CD14-positive monocyte (primary cell): ENCODE results near the gene GLTPD2. TPM values are rescaled to one million over a fixed set of nuclear protein-coding genes. Genes with fewer than 3 reads are reported as not detected.

Source experiments
- DNase-seq, 3 donors: peaks; one replicate each; pipeline ENCODE4 v3.0.0-alpha.2; 2011 to 2022
- H2AFZ ChIP-seq: 2 replicates; pipeline ENCODE4 v1.6.0; 2012; ENCODE audit warnings: mild to moderate bottlenecking, low read depth, low read length, inconsistent platforms; ENCODE audit not compliant: insufficient read depth, poor library complexity, severe bottlenecking
- H3K27ac ChIP-seq, 2 donors: 1 replicate in 1 of 2; 2 replicates in 1 of 2; pipeline ENCODE4 v1.5.1; 2012 to 2013; ENCODE audit warnings: low read length in 2 of 2, control low read depth in 1 of 2, inconsistent platforms in 1 of 2, low read depth in 1 of 2, mild to moderate bottlenecking in 1 of 2
- H3K27me3 ChIP-seq, 2 donors: one replicate each; pipeline versions ENCODE4 v1.6.0 to v1.6.1; 2011 to 2013; ENCODE audit warnings: low read length in 2 of 2; ENCODE audit not compliant: control insufficient read depth in 2 of 2, insufficient read depth in 2 of 2
- H3K36me3 ChIP-seq, 2 donors: replicated peaks in 1 of 2; 1 replicate in 1 of 2; 2 replicates in 1 of 2; pipeline versions ENCODE4 v1.5.1 to v1.6.1; 2012 to 2013; ENCODE audit warnings: low read length in 2 of 2, control low read depth in 1 of 2, inconsistent platforms in 1 of 2, mild to moderate bottlenecking in 1 of 2; ENCODE audit not compliant: insufficient read depth in 2 of 2, control insufficient read depth in 1 of 2
- H3K4me1 ChIP-seq, 2 donors: 1 replicate in 1 of 2; 2 replicates in 1 of 2; pipeline versions ENCODE4 v1.5.1 to v1.6.1; 2012 to 2013; ENCODE audit warnings: low read length in 2 of 2, control low read depth in 1 of 2, inconsistent platforms in 1 of 2, mild to moderate bottlenecking in 1 of 2, moderate library complexity in 1 of 2; ENCODE audit not compliant: insufficient read depth in 2 of 2, control insufficient read depth in 1 of 2
- H3K4me2 ChIP-seq: replicated peaks from 2 replicates; pipeline ENCODE3; 2012; ENCODE audit warnings: low read length, moderate library complexity, mild to moderate bottlenecking; ENCODE audit not compliant: poor library complexity, severe bottlenecking; ENCODE audit errors: extremely low read depth
- H3K4me3 ChIP-seq, 3 experiments: fragments of 200-600 bp in 1 of 3; sonication (generic) in 1 of 3; replicated peaks in 1 of 3; 1 replicate in 2 of 3; 2 replicates in 1 of 3; pipeline ENCODE4 v1.5.1; 2011 to 2013; ENCODE audit warnings: low read length in 3 of 3, mild to moderate bottlenecking in 3 of 3, control low read depth in 2 of 3, low read depth in 2 of 3, inconsistent platforms in 1 of 3, moderate library complexity in 1 of 3
- H3K79me2 ChIP-seq: 2 replicates; pipeline ENCODE4 v1.6.0; 2012; ENCODE audit warnings: mild to moderate bottlenecking, control low read depth, inconsistent platforms, low read length, moderate library complexity; ENCODE audit not compliant: insufficient read depth
- H3K9ac ChIP-seq: 2 replicates; pipeline ENCODE4 v1.6.0; 2017; ENCODE audit warnings: low read length, mild to moderate bottlenecking; ENCODE audit not compliant: insufficient read depth, poor library complexity, severe bottlenecking
- H3K9me3 ChIP-seq, 2 donors: replicated peaks in 1 of 2; 1 replicate in 1 of 2; 2 replicates in 1 of 2; pipeline versions ENCODE4 v1.5.1 to v1.6.1; 2012 to 2013; ENCODE audit warnings: low read length in 2 of 2, control low read depth in 1 of 2; ENCODE audit not compliant: control insufficient read depth in 1 of 2, insufficient read depth in 1 of 2
- H4K20me1 ChIP-seq: 2 replicates; pipeline ENCODE4 v1.6.0; 2012; ENCODE audit warnings: mild to moderate bottlenecking, low read length, control low read depth, moderate library complexity; ENCODE audit not compliant: insufficient read depth
- H3K27ac Mint-ChIP-seq, 7 donors: one replicate each; pipeline ENCODE4 v1.8.0; 2020; ENCODE audit warnings: mild to moderate bottlenecking in 7 of 7, mixed read lengths in 7 of 7, moderate library complexity in 6 of 7, inconsistent platforms in 2 of 7
- H3K27me3 Mint-ChIP-seq, 3 donors: one replicate each; pipeline ENCODE4 v1.8.0; 2021 to 2022; ENCODE audit warnings: low read depth in 3 of 3, mild to moderate bottlenecking in 3 of 3, mixed read lengths in 3 of 3, moderate library complexity in 3 of 3, inconsistent platforms in 1 of 3
- H3K36me3 Mint-ChIP-seq, 2 donors: one replicate each; pipeline ENCODE4 v1.8.0; 2020; ENCODE audit warnings: mixed read lengths in 2 of 2, inconsistent platforms in 1 of 2, mild to moderate bottlenecking in 1 of 2
- H3K4me1 Mint-ChIP-seq: one replicate; pipeline ENCODE4 v1.8.0; 2020; ENCODE audit warnings: mild to moderate bottlenecking, mixed read lengths
- H3K4me3 Mint-ChIP-seq, 2 donors: one replicate each; pipeline ENCODE4 v1.8.0; 2020; ENCODE audit warnings: mild to moderate bottlenecking in 2 of 2, mixed read lengths in 2 of 2, moderate library complexity in 1 of 2
- H3K9me3 Mint-ChIP-seq, 7 donors: one replicate each; pipeline ENCODE4 v1.8.0; 2020 to 2022; ENCODE audit warnings: mixed read lengths in 7 of 7, mild to moderate bottlenecking in 6 of 7, moderate library complexity in 6 of 7, inconsistent platforms in 2 of 7
- WGBS: methylation state at CpG from one replicate; pipeline ENCODE4 v1.1.5; 2013; ENCODE audit warnings: missing lambda C conversion rate; ENCODE audit not compliant: insufficient coverage; 5-methylcytosine and 5-hydroxymethylcytosine counted together
- intact Hi-C, 2 donors: fragments of 100-400 bp; cut with micrococcal nuclease; formaldehyde crosslinking; loops; one replicate each; pipeline versions ENCODE4 v1.15.0 to v1.15.1; 2023
- polyA plus RNA-seq, 3 donors: library from polyadenylated mRNA; depleted of rRNA in 1 of 3; unstranded in 2 of 3; stranded (reverse) in 1 of 3; fragments of 300-500 nt in 2 of 3; fragments of >200 nt in 1 of 3; fragmentation: Illumina TruSeq in 2 of 3; gene quantifications; 1 replicate in 2 of 3; 2 replicates in 1 of 3; pipeline ENCODE4 v1.2.3, GENCODE V29; 2012 to 2021
- TF ChIP-seq, protein P1 (sequence below): fragments of 200-600 bp; IDR thresholded peaks from one replicate; pipeline ENCODE4 v1.8.0; 2022; ENCODE audit warnings: antibody characterized with exemption, mild to moderate bottlenecking

GLTPD2 gene
- polyA plus RNA-seq, 3 donors: 0.27 to 2.1 (median 1.5) TPM

DNA sequence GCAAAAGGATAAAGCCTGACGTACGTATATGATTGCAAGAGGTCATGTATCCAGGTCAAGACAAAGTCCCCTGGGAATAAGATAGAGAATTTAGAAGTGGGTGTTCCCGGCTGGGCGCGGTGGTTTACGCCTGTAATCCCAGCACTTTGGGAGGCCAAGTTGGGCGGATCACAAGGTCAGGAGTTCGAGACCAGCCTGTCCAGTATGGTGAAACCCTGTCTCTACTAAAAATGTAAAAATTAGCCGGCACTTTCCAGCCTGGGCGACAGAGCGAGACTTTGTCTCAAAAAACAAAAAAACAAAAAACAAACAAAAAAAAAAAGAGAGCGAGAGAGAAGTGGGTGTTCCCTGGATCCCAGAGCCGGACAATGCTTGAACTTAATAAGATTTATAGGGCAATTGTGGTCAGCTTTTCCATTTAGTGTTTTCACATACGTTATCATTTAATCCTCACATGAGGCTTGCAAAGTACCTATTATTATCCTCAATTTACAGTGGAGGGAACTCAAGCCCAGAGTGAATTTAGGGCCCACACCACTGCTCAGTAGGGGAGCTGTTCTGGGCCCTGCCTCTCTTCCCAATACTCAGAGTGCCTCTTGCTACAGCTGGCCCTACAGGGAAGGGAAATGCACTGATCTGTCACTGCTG lies 481 bp upstream of the GLTPD2 start:
- Mint-ChIP-seq H3K27me3 (peaks cover 68 to 82% (median 77%) of the 10 kb centered on the region in 3 donors), H3K4me3 (peak overlapping the region; percentile 85 to 89), H3K9me3 (peaks cover 0 to 35% (median 7%) of the 10 kb centered on the region in 7 donors), H3K27ac (peak overlapping the region in 2 of 7 donors; percentile 15 to 68), H3K4me1 (peaks cover 48% of the 10 kb centered on the region), H3K36me3 (peaks cover 10 to 18% of the 10 kb centered on the region in 2 donors)
- Histone ChIP-seq H3K36me3 (no peaks in the 10 kb centered on the region), H3K9ac (no peak overlapping the region), H4K20me1 (peaks cover 3% of the 10 kb centered on the region), H3K4me3 (peak overlapping the region in 2 of 3 experiments; percentile 45 to 76), H3K4me2 (peak overlapping the region; percentile 79), H3K27me3 (peaks cover 40 to 70% of the 10 kb centered on the region in 2 donors), H3K27ac (no peak overlapping the region), H3K4me1 (peaks cover 40 to 49% of the 10 kb centered on the region in 2 donors), H3K9me3 (peaks cover 0 to 11% of the 10 kb centered on the region in 2 donors), H2AFZ (no peak overlapping the region), H3K79me2 (no peaks in the 10 kb centered on the region)
- TF ChIP-seq, protein P1, sequence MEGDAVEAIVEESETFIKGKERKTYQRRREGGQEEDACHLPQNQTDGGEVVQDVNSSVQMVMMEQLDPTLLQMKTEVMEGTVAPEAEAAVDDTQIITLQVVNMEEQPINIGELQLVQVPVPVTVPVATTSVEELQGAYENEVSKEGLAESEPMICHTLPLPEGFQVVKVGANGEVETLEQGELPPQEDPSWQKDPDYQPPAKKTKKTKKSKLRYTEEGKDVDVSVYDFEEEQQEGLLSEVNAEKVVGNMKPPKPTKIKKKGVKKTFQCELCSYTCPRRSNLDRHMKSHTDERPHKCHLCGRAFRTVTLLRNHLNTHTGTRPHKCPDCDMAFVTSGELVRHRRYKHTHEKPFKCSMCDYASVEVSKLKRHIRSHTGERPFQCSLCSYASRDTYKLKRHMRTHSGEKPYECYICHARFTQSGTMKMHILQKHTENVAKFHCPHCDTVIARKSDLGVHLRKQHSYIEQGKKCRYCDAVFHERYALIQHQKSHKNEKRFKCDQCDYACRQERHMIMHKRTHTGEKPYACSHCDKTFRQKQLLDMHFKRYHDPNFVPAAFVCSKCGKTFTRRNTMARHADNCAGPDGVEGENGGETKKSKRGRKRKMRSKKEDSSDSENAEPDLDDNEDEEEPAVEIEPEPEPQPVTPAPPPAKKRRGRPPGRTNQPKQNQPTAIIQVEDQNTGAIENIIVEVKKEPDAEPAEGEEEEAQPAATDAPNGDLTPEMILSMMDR: no peak
- no peak for DNase-seq
- intact Hi-C loops: loop anchor here (2.0 to 5.0 kb wide), 2 partner anchors 19 to 99 kb away; no protein-coding TSS in a partner anchor
- WGBS: 88% methylated on average over 9 of the region's 14 CpGs

DNA sequence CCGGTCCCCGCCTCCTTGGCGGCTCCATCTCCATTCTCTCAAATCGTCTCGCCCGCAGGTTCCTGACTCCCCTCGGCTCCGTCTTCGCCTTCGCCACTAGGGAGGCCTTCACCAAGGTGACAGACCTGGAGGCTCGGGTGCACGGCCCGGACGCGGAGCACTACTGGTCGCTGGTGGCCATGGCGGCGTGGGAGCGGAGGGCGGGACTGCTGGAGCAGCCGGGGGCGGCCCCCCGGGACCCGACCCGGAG lies 862 bp downstream of the GLTPD2 start:
- TF ChIP-seq, protein P1: no peak
- Histone ChIP-seq H3K4me1 (peaks cover 40 to 49% of the 10 kb centered on the region in 2 donors), H3K4me2 (peak overlapping the region; percentile 79), H4K20me1 (peaks cover 3% of the 10 kb centered on the region), H3K4me3 (peak overlapping the region; percentile 45 to 76 (median 49)), H3K9ac (peak overlapping the region; percentile 88), H3K79me2 (no peaks in the 10 kb centered on the region), H3K9me3 (peaks cover 0 to 11% of the 10 kb centered on the region in 2 donors), H3K36me3 (no peaks in the 10 kb centered on the region), H3K27me3 (peaks cover 28 to 57% of the 10 kb centered on the region in 2 donors), H2AFZ (peak overlapping the region; percentile 59), H3K27ac (peak overlapping the region; percentile 7 to 91)
- H3K36me3 Mint-ChIP-seq: peaks cover 10 to 18% of the 10 kb centered on the region in 2 donors
- intact Hi-C loops: loop anchor here (2.0 to 5.0 kb wide), 2 partner anchors 21 to 98 kb away; no protein-coding TSS in a partner anchor
- peak in 1 of 3 donors; percentile 5 for DNase-seq
- H3K27ac Mint-ChIP-seq: peak overlapping the region; percentile 15 to 84 (median 58)
- H3K27me3 Mint-ChIP-seq: peaks cover 55 to 75% (median 70%) of the 10 kb centered on the region in 3 donors
- H3K9me3 Mint-ChIP-seq: peaks cover 0 to 28% (median 6%) of the 10 kb centered on the region in 7 donors
- peaks cover 47% of the 10 kb centered on the region for H3K4me1 Mint-ChIP-seq
- H3K4me3 Mint-ChIP-seq: peak overlapping the region; percentile 85 to 89
- 0% methylated on average over 23 of the region's 25 CpGs for WGBS
